GM19099 (cell line): ENCODE results near the gene PALM2AKAP2.

ENCODE experiments used
- POLR2A ChIP-seq: IDR thresholded peaks from 3 replicates; pipeline ENCODE4 v1.6.1; 2011; ENCODE audit warnings: low read depth; ENCODE audit not compliant: insufficient read length; ENCODE audit errors: extremely low read depth

PALM2AKAP2 gene

DNA sequence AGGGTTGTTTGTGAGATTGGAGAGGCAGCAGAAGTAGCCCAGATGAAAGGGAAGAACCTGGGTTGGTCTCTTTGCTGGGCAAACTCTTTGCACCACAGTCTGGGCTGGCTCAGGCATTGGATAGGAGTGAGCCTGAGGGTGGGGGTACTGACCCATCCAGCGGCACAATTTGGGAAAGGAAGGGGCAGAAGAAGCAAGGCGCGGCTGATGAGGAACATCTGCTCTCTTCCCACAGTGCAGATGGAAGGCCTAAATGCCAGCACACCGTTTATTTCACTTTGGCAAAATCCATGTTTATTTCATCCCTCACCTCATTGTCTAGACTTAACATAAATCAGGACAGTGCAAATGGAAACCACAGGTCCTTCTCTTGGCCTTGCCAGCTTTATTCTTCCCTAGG lies 32.3 kb downstream of the PALM2AKAP2 start:
- no peak for TF ChIP-seq POLR2A

DNA sequence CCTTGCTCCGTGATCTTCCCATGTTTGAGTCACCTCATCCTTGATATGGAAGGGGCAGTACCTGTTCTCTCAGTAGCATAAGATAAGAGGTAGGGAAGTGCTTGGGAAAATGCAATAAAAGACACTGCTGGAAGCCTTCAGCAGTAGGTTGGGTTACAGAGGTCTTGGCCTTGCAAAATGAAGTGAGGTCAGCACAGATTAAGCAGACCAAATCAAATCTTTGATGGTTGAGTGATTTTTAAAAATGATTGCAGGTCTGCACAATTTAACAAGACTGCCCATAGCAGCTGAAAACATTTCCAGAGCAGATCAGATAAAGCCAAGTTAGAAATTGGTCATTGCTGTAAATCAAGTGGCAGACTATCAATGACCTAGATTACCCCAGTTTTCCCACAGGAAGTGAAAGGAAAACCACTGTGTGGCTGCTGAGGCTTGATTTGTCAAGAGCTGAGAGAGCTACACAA lies 32.9 kb downstream of the PALM2AKAP2 start:
- no peak for TF ChIP-seq POLR2A

DNA sequence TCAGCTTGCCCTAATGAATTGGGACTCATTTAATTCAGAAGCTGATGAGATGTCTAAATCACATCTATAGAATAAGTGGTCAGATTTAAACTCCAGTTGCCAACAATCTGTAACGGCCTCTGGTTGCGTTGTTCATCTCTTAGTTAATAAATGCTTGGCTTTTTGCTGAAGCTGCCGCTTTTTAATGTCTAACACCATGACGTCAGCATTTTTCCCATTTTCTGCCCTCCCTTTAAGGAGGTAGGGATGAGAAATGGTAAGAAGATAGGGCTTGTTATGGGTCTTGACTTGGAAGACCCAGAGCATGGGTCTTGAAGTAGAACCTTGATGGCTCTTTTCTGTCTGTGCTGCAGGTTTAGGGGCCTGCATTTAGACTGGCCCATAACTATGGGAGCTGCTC lies 33.3 kb downstream of the PALM2AKAP2 start:
- no peak for TF ChIP-seq POLR2A

DNA sequence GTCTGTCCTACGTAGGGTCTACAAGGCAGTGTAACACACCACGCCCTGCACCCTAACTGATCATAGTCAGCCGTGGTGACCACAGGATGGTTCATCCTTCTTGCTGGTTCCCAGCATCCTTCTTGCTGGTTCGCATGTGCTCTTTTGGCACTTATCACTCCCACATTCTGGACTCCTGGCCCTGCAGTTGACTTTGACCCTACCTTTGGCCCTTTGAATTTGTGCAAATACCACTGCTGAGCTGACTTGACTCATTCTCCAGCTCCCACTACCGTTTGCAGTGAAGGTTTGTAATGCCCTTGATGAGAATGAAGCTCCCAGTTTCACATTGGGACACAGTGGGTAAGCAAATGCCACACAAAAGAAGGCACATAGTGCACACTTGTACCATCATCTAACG lies 33.8 kb downstream of the PALM2AKAP2 start:
- no peak for TF ChIP-seq POLR2A

DNA sequence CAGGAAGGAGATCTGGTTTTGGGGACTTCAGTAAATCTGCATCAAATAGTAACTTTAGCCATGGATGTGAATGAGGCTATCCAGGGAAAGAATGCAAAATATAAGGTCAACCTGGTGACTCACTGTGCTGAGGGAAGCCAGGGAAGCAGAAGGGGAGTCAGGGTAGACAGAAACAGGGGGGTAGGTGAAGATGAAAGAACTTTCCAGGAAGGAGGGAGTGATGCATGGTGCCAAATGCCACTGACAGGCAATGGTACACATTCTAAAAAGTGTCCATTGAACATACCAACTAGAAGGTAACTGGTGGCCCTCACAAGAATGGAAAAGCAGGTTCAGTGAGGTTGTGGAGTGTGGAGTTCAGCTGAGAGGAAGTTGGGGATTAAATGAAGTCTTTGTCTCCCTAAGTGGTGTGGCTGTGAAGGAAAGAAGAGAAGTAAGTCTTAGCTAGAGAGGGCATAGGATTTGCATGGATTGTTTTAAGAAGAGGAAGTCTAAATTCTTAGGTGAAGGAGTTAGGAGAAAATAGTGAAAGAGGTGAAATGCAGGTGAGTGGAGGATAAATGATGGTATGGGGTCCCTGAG lies 35.5 kb downstream of the PALM2AKAP2 start:
- no peak for TF ChIP-seq POLR2A

DNA sequence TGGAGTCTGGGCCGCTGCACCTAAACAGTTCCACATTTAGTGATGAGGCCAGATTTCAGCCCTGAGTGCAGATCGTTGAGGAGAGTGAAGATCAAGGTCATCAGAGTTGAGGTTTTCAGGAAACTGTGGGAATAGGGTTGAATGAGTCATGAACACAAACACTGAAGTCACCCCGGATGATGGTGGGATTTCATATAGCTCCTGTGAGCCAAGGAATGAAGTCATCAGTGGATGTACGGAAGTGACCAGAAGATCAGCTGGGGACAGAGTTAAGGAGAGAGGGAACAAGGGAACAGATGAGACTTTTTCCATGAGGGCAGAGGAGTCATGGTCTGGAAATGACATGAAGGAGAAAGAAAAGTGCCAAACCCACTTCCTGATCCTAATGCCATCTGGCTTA lies 36.5 kb downstream of the PALM2AKAP2 start:
- no peak for TF ChIP-seq POLR2A

DNA sequence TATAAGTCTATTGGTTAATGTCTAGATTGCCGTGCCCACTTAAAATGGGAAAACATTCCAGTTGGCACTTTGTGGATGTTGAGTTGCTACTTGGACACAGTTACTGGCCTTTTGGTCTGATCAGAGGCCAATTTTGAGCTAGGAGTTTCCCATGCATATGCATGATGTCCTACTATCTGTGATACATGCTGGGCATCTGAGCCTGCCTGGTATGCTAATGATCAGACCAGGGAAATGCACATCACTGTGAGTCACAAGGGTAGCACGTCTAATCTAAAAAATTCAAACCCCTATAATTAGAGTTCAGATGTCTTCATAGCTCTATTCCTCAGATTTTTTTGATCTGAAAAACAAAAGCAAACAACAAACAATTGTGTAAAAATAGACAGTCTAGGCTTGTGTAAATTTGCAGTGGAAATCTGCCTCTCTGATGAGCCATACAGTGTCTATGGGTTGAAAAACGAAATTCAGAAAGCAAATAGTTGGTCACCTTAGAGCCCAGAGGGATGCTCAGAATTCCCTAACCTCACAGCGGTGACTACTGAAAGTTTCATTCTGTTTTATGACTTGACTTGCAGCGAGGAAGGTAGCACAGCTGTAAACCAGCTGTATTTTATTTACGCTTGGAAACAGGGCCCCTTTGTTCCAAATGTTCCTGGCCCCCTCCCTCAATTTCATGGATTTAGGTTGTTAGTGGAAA lies 37.3 kb downstream of the PALM2AKAP2 start:
- no peak for TF ChIP-seq POLR2A

DNA sequence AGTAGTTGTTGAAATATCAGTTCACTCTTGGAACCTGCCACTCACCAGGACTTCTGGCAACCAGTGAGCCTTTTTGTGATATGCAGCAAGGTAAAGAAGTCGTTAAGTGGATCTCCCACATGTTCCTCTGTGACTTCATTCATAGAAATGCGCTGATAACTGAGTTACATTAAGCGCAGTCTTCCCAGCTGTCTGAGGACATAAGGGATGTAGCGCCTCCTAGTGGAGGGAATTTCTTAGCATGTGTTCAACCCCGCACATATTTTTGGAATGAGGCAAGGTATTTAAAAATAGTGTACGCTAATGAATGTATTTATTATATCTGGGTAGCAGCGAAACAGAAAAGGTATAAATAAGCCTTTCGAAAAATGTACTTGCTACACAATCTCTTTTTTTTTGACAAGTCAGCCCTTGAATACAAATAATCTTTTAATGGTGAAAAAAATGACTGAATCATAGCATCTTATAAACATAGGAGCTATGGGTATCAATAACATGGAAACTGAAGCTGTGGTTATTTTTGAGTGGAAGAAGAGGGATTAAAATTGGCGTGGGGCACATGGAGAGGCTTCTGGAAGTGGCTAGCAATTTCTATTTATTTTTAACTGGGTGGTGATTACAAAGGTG lies 38.0 kb downstream of the PALM2AKAP2 start:
- no peak for TF ChIP-seq POLR2A

DNA sequence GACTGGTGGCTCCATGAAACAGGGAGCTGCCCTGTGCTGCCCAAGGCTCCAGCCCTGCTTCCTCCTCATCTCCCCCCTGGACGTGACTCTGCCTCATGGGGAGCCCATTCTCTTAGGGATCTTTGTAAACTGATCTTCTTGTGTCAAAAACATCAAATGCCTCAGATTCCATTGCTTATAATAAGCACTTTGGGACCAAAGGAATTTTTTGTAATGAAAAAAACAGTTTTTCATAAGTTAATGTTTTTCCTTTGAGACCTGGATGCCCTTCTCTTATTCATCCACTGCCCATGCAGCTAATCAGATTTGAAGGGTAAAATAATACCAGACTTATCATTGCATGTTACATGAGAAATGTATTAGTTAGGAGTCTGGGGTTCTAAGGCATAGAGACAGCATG lies 41.7 kb downstream of the PALM2AKAP2 start:
- no peak for TF ChIP-seq POLR2A

DNA sequence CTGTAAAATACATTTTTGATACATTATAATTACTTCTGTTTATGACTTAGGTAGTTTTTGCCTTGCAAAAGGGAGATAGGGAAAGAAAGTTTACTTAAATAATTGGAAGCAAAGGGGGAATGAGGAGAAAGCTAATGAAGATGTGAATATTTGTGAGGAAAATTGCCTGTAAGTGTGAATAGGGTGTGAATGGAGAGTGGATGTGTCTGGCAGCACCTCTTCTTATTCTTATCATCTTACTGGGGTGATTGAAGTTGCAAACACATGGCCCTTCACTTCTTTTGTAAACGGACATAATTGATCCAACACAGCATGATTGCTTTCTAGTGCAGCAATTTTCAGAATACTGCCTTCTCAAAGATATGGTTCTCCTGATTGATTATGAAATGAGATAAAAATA lies 46.6 kb downstream of the PALM2AKAP2 start:
- no peak for TF ChIP-seq POLR2A

DNA sequence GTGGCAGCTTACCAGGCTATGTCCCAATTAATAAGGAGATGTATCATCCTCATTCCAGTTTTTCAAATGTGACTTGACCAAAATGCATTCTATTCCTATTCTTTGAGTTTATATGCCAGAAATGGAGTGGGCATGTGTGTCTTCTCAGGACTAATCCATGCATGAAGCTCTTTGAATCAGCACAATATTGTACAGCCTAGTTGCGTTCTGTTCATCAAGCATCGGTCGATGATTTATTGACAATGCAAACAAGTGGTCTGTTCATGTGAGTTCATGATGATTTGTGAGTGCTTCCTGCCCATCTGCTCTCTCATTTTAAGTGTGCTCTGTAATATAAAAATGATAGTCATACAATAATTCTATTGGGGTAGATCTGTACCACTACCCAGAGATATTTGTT lies 48.3 kb downstream of the PALM2AKAP2 start:
- TF ChIP-seq POLR2A = no peak
